H9 (cell line): ENCODE data around the gene ADRM1. TPM values are rescaled to one million over a fixed set of nuclear protein-coding genes. Genes with fewer than 3 reads are reported as not detected.

Experiments used
- DNase-seq: peaks from one replicate; pipeline ENCODE4 v3.0.0-alpha.2; 2017
- H2AFZ ChIP-seq: one replicate; pipeline ENCODE4 v1.6.1; 2013; ENCODE audit warnings: mild to moderate bottlenecking, low read length, control low read depth, moderate library complexity
- H2AK5ac ChIP-seq: 2 replicates; pipeline ENCODE4 v1.6.1; 2013; ENCODE audit warnings: low read length, control low read depth, mixed read lengths; ENCODE audit not compliant: insufficient read length
- H2BK120ac ChIP-seq: one replicate; pipeline ENCODE4 v1.6.1; 2013; ENCODE audit warnings: low read depth, mild to moderate bottlenecking, low read length, control low read depth, inconsistent platforms; ENCODE audit not compliant: poor library complexity, severe bottlenecking
- H2BK12ac ChIP-seq: 2 replicates; pipeline ENCODE4 v1.6.1; 2013; ENCODE audit warnings: low read length, control low read depth, mixed read lengths, low read depth; ENCODE audit not compliant: insufficient read length
- H2BK15ac ChIP-seq: 2 replicates; pipeline ENCODE4 v1.6.1; 2013; ENCODE audit warnings: low read depth, low read length, control low read depth
- H2BK20ac ChIP-seq: one replicate; pipeline ENCODE4 v1.6.1; 2013; ENCODE audit warnings: low read depth, mild to moderate bottlenecking, low read length, control low read depth, inconsistent platforms; ENCODE audit not compliant: poor library complexity, severe bottlenecking
- H2BK5ac ChIP-seq: 2 replicates; pipeline ENCODE4 v1.6.1; 2013; ENCODE audit warnings: low read length, control low read depth, mixed read lengths; ENCODE audit not compliant: insufficient read length
- H3K14ac ChIP-seq: 2 replicates; pipeline ENCODE4 v1.6.1; 2013; ENCODE audit warnings: low read length, control low read depth; ENCODE audit not compliant: insufficient read depth
- H3K18ac ChIP-seq: 2 replicates; pipeline ENCODE4 v1.6.1; 2013; ENCODE audit warnings: low read depth, mild to moderate bottlenecking, mixed read lengths, low read length, control low read depth; ENCODE audit not compliant: insufficient read length
- H3K23ac ChIP-seq: 2 replicates; pipeline ENCODE4 v1.6.1; 2013; ENCODE audit warnings: low read length, control low read depth, mixed read lengths, low read depth; ENCODE audit not compliant: insufficient read length
- H3K23me2 ChIP-seq: 2 replicates; pipeline ENCODE4 v1.6.1; 2013; ENCODE audit warnings: low read depth, mild to moderate bottlenecking, mixed read lengths, low read length, control low read depth; ENCODE audit not compliant: insufficient read length, poor library complexity, severe bottlenecking
- H3K27ac ChIP-seq: 2 replicates; pipeline ENCODE4 v1.5.1; 2013; ENCODE audit warnings: low read length, control low read depth, mixed read lengths, low read depth; ENCODE audit not compliant: insufficient read length
- H3K27me3 ChIP-seq: 2 replicates; pipeline ENCODE4 v1.6.1; 2013; ENCODE audit warnings: low read length, control low read depth, inconsistent platforms; ENCODE audit not compliant: insufficient read depth
- H3K4ac ChIP-seq: 2 replicates; pipeline ENCODE4 v1.6.1; 2013; ENCODE audit warnings: low read depth, mild to moderate bottlenecking, control low read depth, inconsistent platforms, low read length, moderate library complexity
- H3K4me1 ChIP-seq: 2 replicates; pipeline ENCODE4 v1.6.1; 2013; ENCODE audit warnings: low read length, control low read depth, inconsistent platforms; ENCODE audit not compliant: insufficient read depth
- H3K4me2 ChIP-seq: 2 replicates; pipeline ENCODE4 v1.6.1; 2013; ENCODE audit warnings: low read length, control low read depth, mixed read lengths; ENCODE audit not compliant: insufficient read length, insufficient read depth
- H3K56ac ChIP-seq: 2 replicates; pipeline ENCODE4 v1.6.1; 2013; ENCODE audit warnings: low read depth, mild to moderate bottlenecking, mixed read lengths, low read length, control low read depth; ENCODE audit not compliant: insufficient read length
- H3K79me1 ChIP-seq: 2 replicates; pipeline ENCODE4 v1.6.1; 2013; ENCODE audit warnings: low read depth, mild to moderate bottlenecking, moderate library complexity, low read length, control low read depth, inconsistent platforms; ENCODE audit not compliant: insufficient read depth, poor library complexity, severe bottlenecking
- H3K79me2 ChIP-seq: 2 replicates; pipeline ENCODE4 v1.6.1; 2013; ENCODE audit warnings: low read length, control low read depth, inconsistent platforms; ENCODE audit not compliant: insufficient read depth
- H3K9ac ChIP-seq: 2 replicates; pipeline ENCODE4 v1.6.1; 2013; ENCODE audit warnings: low read length, control low read depth, mixed read lengths; ENCODE audit not compliant: insufficient read length; ENCODE audit errors: extremely low read depth
- H3K9me3 ChIP-seq: one replicate; pipeline ENCODE4 v1.6.1; 2013; ENCODE audit warnings: low read depth, low read length, inconsistent platforms; ENCODE audit not compliant: control insufficient read depth
- H3T11ph ChIP-seq: one replicate; pipeline ENCODE4 v1.6.1; 2013; ENCODE audit warnings: mild to moderate bottlenecking, low read length, control low read depth, inconsistent platforms
- H4K20me1 ChIP-seq: one replicate; pipeline ENCODE4 v1.6.1; 2013; ENCODE audit not compliant: control insufficient read depth, insufficient read length, insufficient read depth
- H4K5ac ChIP-seq: 2 replicates; pipeline ENCODE4 v1.6.1; 2013; ENCODE audit warnings: low read depth, mild to moderate bottlenecking, mixed read lengths, low read length, control low read depth; ENCODE audit not compliant: insufficient read length
- H4K8ac ChIP-seq: replicated peaks from 2 replicates; pipeline ENCODE4 v1.6.1; 2013; ENCODE audit warnings: low read length, control low read depth, mixed read lengths, low read depth; ENCODE audit not compliant: insufficient read length
- H4K91ac ChIP-seq: 2 replicates; pipeline ENCODE4 v1.6.1; 2013; ENCODE audit warnings: low read depth, mild to moderate bottlenecking, moderate library complexity, mixed read lengths, low read length, control low read depth; ENCODE audit not compliant: insufficient read length
- H3K27ac Mint-ChIP-seq, 3 experiments: 2 replicates in 2 of 3; 3 replicates in 1 of 3; pipeline ENCODE4 v1.8.0; 2020 to 2021; ENCODE audit warnings: mixed read lengths in 3 of 3, mild to moderate bottlenecking in 1 of 3, moderate library complexity in 1 of 3
- H3K27me3 Mint-ChIP-seq: 2 replicates; pipeline ENCODE4 v1.8.0; 2021; ENCODE audit warnings: low read depth, mild to moderate bottlenecking, moderate library complexity, mixed read lengths
- H3K36me3 Mint-ChIP-seq, 3 experiments: 2 replicates in 2 of 3; 3 replicates in 1 of 3; pipeline ENCODE4 v1.8.0; 2020 to 2021; ENCODE audit warnings: low read depth in 3 of 3, mixed read lengths in 3 of 3; ENCODE audit not compliant: insufficient read depth in 1 of 3
- H3K4me1 Mint-ChIP-seq, 2 experiments: 2 replicates each; pipeline ENCODE4 v1.8.0; 2020; ENCODE audit warnings: mixed read lengths in 2 of 2
- H3K4me3 Mint-ChIP-seq, 2 experiments: 2 replicates in 1 of 2; 3 replicates in 1 of 2; pipeline ENCODE4 v1.8.0; 2020 to 2021; ENCODE audit warnings: mild to moderate bottlenecking in 2 of 2, mixed read lengths in 2 of 2, moderate library complexity in 1 of 2
- H3K9me3 Mint-ChIP-seq, 2 experiments: 2 replicates in 1 of 2; 3 replicates in 1 of 2; pipeline ENCODE4 v1.8.0; 2020; ENCODE audit warnings: mild to moderate bottlenecking in 2 of 2, mixed read lengths in 2 of 2, moderate library complexity in 1 of 2
- CTCF ChIP-seq: fragments of 200-600 bp; sonication (generic); conservative IDR thresholded peaks from 3 replicates; pipeline ENCODE4 v1.8.0; 2021; ENCODE audit warnings: antibody characterized with exemption, mild to moderate bottlenecking
- WGBS: extraction: QIAGEN DNeasy Blood & Tissue Kit; methylation state at CpG from one replicate; pipeline ENCODE4 v1.1.7; 2013; ENCODE audit warnings: missing lambda C conversion rate, low lambda C conversion rate, mixed read lengths; ENCODE audit not compliant: insufficient read length; ENCODE audit errors: extremely low coverage; 5-methylcytosine and 5-hydroxymethylcytosine counted together
- total RNA-seq: library from RNA; stranded (reverse); gene quantifications from 2 replicates; pipeline ENCODE4 v1.2.1, GENCODE V29; 2021

The ADRM1 gene
- total RNA-seq, 1 experiment from 2014 or later: 153 TPM

DNA sequence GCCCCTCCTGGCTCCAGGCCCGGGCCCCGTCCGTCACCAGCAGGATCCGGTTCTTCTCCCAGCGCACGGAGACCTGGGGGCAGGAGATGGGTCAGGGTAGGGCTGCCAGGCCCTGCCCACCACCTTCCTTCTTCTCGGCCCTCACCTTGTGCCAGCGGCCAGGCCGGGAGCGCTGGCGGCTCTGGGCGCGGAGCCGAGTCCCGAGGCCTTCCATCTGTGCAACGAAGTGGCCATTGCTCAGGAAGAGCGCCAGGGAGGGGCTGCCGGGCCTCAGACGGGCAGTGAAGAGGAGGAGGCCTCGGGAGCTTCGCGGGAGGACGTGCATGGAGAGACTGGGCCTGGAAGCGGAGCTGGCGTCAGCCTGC is 7.9 kb downstream of the ADRM1 start:
- Histone ChIP-seq H3K56ac (no peak overlapping the region), H2AK5ac (no peak overlapping the region), H3K4me2 (no peak overlapping the region), H4K20me1 (no peaks in the 10 kb centered on the region), H3K27ac (no peak overlapping the region), H3K4me1 (no peaks in the 10 kb centered on the region), H3K27me3 (no peaks in the 10 kb centered on the region), H3K4ac (no peak overlapping the region), H2BK15ac (no peak overlapping the region), H2BK5ac (no peak overlapping the region), H3K23me2 (no peaks in the 10 kb centered on the region), H2AFZ (no peak overlapping the region), H2BK12ac (no peak overlapping the region), H3T11ph (no peak overlapping the region), H3K9ac (no peak overlapping the region), H3K23ac (no peak overlapping the region), H4K5ac (no peak overlapping the region), H4K91ac (no peak overlapping the region), H3K79me2 (no peaks in the 10 kb centered on the region), H2BK120ac (no peak overlapping the region), H4K8ac (no peak overlapping the region), H3K14ac (no peak overlapping the region), H3K9me3 (no peaks in the 10 kb centered on the region), H3K79me1 (no peaks in the 10 kb centered on the region), H3K18ac (no peak overlapping the region), H2BK20ac (no peak overlapping the region)
- WGBS: no CpG with 5 or more reads among the region's 25 CpGs
- TF ChIP-seq CTCF: no peak
- H3K4me1 Mint-ChIP-seq: no peaks in the 10 kb centered on the region
- no peak for DNase-seq
- H3K4me3 Mint-ChIP-seq: no peak overlapping the region
- H3K27me3 Mint-ChIP-seq: no peaks in the 10 kb centered on the region
- peaks cover 18 to 63% (median 63%) of the 10 kb centered on the region in 3 experiments for H3K36me3 Mint-ChIP-seq
- H3K27ac Mint-ChIP-seq: no peak overlapping the region; a peak in 1 of 7 replicates
- H3K9me3 Mint-ChIP-seq: no peaks in the 10 kb centered on the region
